ENCODE measurements around the gene CBX4.

CBX4 gene

DNA sequence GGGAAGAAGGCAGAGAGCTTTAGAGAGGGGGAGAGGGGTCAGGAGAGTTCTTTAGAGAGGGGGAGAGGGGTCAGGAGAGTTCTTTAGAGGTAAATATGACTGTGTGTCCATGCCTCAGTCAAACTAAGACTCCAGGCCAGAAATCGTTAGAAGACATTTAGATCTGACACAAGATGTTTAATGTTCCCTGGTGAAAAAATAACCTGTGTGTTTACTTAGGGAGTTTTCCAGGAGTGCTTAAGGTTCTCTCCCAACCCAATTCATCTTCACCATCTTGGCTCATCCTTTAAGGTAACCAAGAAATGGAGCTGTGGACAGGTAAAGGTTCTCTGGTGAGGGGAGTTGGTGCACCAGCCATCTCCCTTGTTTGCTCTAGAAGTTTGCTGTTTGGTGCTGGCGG, 9.8 kb downstream of the CBX4 start:
- no peak for DNase-seq (ENCODE audit: low read depth in 3 of 3)

DNA sequence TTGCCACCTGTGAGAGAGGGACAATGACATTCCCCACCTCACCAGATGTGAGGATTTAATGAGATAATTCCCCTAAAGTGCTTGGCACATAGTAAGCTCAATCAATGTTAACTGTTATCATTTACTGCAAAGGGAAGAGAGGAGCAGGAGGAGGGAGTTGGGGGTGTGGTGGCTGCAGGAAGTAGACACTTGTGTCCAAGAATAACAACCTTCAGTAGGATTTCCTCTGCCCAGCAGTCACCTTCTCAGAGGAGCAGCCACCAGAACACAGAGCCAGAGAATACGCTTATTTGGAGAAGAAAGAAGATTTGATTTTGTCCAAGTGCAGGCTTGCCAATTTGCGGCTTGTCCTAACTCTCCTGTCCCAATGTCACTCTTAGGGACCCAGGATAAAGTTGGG, 10.2 kb downstream of the CBX4 start:
- no peak for DNase-seq (ENCODE audit: low read depth in 3 of 3)

DNA sequence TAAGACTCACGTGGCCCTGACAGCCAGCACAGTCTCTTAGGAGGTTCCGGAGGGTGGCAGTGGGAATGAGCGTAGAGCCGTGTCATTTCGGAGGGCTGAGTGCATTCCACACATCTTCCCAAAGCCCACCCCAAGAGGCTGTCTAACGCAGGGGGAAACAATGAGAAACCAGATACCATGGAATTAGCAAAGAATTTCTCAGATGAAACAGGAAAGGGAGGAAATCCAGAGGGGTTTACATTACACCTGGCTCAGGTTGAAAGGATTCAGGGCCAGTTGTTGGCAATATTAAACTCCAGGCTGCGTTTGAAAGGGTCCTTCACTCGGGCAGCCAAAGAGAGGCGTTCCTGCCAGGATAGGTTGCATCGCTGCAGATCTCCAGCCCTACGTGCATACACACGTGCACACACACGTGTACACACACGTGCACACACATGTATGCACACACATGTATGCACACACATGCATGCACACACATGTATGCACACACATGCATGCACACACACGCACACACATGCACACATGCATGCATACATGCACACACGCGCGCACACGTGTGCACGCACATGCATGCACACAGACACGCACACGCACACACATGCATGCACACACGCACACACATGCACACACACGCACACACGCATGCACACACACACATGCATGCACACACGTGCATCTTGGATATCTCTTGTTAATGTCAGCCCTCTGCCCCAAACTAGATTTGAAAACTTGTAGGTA, 12.2 kb downstream of the CBX4 start:
- no peak for DNase-seq (ENCODE audit: low read depth in 3 of 3)

DNA sequence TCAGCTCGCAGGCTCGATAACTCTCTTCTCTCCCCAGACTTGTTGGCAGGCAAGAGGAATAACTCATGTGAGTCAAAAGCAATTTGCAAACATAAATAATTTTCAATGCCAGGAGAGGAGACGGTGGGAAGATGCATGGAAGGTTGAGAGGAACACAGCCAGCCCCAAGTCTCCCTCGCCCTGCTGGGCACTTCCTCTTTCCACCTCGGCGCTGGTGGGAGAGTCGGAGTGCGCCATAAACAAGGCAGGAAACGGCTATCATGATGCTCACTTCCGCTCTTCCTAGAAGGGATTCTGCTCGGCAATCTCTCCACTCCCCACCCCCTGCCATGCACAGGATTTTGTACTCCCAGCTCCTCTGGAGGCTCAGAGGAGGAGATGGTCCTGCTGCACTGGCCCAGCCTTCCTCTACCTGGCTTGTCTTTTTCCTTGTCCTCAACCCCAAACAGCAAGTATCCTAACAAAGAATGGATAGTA, 13.0 kb downstream of the CBX4 start:
- no peak for DNase-seq (ENCODE audit: low read depth in 3 of 3)

DNA sequence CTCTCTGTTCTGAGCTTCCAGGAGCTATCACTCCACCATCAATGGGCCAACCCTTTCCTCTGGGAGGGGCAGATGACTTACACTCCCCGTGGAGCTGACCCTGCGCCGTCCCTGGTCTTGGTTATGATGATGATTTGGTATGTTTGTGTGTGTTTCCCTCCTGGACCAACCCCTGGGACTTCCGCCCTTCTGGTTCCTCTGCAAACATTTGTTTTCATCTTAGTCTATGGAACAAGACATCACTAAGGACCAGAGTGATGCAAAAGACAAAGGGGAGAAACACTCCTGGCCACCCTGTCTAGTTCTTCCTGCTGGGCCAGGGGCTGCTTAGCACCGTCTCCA, 13.7 kb downstream of the CBX4 start:
- no peak for DNase-seq (ENCODE audit: low read depth in 3 of 3)

DNA sequence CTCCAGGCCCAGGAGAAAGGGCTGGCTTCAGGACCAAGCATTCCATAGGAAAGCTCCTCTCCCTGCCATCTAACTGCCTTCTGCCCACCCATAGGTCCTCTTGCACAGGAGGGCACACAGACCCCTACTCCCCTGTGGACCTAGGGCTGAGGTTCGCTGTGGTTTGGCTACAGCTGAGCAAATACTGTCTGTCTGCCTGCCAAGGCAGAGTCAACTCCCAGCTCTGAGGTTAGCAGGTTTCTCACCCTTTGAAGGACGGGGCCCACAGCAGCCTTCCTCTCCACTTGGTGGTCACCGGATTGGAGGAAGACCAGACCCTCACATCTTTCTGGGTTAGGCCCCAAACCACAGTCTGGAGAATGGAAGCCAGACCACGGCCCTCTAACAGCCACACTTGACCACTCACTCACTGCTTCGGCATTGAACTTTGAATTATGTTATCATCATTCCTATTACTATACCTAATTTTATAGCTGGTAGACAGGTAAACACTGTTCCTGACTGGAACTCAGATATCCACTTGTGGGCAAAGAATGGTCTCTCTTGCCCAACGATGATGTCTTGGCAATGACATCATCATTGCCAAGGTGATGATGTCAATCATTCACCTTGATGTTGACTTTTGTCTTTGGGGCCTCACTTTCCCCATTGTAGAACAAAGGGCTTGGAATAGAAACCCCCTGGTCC, 14.2 kb downstream of the CBX4 start:
- no peak for DNase-seq (ENCODE audit: low read depth in 3 of 3)

DNA sequence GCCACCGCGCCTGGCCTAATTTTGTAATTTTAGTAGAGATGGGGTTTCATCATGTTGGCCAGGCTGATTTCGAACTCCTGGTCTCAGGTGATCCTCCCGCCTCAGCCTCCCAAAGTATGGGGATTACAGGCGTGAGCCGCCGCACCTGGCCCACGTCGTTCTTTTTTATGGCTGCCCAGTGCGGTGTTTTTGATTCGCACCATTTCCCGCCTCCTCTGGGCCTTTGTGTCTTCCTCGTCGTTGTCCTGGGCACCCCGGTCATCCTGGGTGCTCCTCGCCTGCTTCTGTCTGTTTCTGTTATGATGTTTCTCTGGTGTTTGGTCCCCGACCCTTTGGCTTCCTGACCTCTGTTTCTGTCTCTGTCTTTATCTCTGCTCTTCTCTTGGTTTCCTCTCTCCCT, 15.0 kb downstream of the CBX4 start:
- DNase-seq (ENCODE audit: low read depth in 3 of 3) = no peak

DNA sequence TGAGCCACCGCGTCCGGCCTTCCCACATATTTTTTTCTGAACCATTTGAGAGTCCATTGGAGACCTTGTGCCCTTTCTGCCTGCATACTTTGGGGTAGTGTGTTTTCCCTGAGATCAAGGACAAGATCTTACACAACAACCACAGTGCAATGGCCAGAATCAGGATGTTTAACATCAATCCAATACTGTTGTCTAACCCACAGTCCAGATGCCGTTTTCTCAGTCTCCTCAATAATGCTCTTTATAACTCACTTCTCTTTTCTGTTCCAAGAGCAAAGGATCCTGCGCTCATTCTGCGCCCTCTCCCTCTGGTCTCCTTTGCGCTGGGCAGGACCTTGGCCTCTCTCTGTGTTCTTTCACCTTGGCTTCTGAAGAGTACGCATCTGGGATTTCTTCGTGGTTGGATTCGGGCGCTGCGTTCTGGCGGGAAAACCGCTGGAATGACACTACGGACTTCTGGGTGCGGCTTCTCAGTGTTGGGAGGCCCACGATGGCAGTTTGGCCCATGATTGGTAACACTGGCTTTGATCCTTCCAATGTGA, 16.6 kb downstream of the CBX4 start:
- no peak for DNase-seq (ENCODE audit: low read depth in 3 of 3)

DNA sequence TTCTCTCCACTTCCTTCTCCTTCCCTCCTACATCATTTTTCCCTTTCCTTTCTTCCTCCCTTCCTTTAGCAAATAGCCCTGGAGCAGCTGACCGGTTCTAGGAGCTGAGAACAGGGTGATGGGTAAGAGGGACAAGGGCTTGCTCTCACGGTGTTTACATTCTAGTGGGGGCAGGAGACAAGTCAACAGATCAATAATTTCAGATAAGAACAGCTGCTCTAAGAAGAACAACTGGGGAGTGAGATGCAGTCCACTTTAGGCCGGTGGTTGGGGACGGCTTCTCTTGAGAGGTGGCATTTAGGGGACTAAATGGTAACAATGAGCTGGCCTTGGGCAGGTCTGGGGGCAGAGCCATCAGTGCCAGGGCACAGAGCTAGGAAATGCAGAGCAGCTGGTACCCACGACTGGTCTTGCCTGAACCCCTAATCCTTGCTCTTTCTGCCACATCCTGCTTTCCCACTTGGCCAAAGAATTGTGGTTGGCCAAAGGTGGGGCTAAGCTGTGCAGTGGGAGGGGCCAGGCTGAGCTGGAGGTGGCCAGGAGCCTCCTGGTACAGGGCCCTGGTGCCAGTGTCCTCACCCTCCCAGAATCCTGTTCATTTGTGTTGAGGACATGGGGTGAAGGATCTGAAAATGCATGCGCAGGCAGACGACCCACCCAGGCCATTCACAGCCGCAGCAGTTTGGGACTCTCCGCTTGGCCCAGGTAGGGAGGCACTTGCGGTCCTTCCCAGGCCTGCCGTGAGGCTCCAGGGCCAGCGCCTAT, 17.7 kb downstream of the CBX4 start:
- DNase-seq (ENCODE audit: low read depth in 3 of 3) = no peak

DNA sequence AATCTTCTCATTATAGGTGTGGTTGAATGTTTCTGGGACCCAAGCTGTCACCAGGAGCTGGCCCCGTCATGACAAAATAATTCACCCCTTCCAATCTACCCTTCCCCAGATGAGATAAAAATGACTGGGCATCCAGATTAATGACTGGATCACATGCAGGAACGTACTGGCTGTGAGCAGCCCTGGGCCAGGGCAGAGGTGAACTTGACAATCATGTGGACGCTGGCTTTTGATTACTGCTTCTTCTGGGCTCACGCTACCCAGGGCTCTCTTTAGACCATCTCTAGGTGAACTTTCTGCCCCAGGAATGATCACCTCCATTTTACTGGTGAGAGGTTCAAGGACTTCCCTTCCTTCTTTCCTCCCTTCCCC, 18.3 kb downstream of the CBX4 start:
- no peak for DNase-seq (ENCODE audit: low read depth in 3 of 3)

DNA sequence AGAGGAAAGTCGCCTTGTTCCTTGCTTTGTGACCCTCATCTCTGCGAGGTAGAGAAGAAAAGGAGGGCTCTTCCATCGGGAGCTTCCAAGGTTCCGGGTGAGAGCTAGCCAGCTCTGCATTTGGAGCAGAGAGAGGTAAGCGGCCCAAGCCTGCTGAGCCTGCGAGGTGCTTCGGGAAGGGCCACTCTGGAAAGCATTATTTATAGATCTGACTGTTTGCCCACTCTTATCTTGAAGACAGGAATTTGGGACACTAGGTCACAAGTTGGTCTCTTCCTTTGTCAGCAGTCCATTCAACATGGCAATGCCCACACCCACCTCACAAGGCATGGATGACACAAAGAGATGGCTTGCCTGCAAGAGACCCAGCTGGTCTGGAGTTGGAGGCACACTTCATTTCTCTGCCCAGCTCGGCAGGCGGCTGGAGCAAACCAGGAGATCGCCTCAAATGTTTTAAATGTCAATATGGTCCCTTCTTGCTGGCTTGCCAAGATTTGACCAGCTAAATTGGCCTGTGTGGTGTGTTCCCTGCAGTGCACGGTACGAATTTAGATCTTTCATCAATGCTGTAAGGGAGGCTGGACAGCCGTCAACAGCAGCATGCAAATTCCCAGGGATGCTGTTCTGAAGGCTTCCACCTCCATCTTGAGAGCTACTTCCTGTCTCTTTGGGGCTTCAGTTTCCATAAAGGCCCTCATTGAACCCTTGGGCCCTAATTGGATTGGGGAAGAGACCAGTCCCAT, 19.5 kb downstream of the CBX4 start:
- no peak for DNase-seq (ENCODE audit: low read depth in 3 of 3)

DNA sequence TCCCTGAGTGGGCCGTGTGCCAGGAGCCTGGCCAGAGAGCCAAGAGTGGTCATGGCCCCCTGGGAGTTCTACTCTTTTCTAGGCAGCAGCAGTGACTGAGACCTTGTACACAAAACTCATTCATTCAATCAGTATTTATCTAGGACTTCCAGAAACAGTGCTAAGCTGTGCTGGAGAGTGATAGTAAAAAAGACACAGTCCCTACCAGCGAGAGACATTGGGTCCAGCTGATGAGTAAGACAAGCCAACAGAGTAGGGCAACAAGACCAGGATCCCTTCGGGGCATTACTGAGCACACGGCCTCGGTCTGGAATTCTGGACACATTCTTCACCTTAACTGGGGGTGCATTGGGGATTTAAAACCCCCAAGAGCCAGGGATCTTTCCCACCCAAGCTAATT, 20.2 kb downstream of the CBX4 start:
- no peak for DNase-seq (ENCODE audit: low read depth in 3 of 3)

DNA sequence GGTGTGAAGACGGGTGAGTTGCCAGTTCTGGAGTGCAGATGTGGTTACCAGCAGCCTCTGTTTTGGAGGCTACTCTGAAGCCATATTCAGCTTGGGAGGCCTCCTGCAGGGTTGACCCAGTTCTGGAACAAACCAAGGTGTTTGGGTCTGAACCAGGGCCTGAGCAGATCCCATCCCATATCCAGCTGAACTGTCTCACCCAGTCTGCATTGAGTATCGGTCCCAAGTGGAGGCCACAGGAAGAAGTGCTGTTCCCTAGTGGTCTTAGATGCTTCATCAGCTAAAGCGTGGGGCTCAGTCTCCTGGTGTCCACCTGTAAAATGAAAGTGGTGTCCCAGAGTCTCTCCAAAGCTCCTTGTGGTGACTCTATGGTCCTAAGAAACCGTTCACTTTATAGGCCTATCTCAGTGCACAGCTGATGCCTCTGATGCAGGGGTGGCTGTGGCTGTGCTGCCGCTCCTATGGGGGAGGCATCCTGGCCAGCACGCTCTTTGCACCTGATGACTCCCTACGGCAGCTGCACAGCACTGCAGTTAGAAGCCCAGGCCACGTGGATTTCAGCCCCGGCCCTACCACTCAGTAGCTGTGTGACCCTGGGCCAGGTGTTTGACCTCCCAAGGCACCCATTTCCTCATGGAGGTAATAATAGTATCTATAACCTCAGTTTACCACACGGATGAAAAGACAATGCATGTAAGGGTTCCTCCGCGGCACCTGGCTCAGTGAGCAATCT, 21.0 kb downstream of the CBX4 start:
- DNase-seq (ENCODE audit: low read depth in 3 of 3) = no peak

DNA sequence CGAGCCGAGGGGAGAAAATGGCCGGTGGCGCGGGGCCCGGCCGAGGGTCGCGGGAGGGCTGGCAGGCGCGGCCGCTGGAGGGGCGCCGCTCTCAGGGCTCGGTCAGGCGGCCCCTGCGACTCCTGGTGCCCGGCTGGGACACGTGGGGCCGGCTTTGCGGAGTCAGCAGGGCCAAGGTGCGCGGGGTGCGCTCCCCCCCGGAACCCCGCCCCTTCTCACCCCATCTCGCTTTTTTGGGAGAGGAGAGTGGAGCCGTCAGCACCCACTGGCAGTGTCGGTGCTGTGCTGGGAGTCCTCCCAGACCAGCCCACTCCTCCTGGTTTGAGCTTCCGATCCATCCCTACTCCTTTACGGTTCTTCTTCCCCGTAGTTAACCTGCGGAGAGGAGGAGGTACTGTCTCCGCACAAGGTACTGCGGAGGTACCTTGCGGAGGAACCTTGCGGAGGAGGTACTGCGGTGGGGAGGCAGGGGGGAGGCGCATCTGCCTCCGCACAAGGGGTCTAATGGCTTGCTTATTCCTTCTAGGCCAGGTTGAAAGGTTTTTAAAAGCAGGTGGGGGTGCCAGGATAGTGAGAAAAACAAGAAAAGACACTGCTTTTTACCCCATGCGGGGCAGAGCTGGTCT, 23.3 kb downstream of the CBX4 start:
- no peak for DNase-seq (ENCODE audit: low read depth in 3 of 3)

DNA sequence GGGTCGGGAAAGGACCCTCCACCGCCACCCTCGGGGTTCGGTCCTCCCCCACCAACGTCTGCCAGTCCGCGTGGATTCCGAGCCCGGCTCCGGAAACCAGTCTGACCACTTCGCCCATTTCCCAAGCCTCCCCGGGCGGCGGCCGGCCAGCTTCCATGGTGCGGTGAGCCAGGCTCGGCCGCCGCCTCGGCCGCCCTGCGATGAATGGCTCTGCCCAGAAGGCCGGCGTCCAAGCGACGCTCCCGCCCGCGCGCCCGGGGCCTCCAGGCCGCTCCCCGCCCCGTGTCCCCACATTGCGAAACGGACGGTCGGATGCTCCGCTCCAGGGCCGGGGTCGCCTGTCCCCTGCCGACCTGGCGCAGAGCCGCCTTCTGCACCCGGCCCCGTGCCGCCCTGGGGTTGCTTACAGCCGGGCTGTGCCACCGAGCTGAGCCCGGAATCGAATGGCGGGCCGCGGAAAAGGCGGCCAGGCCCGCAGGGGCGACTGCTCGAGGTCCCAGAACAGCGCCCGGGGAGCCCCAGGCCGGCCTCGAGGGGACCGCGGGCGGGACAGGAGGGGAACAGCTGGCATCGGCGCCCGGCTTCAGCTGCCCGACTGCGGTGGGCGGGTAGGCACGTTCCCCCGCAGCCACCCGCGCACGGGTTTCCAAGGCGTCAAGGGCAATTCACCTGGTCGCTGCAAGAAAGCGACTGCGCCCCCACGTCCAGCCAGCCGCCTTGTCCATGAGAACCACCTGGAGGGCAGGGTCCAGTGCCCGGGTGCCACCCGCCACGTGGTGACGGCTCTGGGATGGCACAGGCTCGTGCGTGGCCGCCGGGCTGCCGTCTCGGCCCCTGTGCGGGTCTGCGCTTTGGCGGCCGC, 24.0 kb downstream of the CBX4 start:
- DNase-seq (ENCODE audit: low read depth in 3 of 3) = no peak

DNA sequence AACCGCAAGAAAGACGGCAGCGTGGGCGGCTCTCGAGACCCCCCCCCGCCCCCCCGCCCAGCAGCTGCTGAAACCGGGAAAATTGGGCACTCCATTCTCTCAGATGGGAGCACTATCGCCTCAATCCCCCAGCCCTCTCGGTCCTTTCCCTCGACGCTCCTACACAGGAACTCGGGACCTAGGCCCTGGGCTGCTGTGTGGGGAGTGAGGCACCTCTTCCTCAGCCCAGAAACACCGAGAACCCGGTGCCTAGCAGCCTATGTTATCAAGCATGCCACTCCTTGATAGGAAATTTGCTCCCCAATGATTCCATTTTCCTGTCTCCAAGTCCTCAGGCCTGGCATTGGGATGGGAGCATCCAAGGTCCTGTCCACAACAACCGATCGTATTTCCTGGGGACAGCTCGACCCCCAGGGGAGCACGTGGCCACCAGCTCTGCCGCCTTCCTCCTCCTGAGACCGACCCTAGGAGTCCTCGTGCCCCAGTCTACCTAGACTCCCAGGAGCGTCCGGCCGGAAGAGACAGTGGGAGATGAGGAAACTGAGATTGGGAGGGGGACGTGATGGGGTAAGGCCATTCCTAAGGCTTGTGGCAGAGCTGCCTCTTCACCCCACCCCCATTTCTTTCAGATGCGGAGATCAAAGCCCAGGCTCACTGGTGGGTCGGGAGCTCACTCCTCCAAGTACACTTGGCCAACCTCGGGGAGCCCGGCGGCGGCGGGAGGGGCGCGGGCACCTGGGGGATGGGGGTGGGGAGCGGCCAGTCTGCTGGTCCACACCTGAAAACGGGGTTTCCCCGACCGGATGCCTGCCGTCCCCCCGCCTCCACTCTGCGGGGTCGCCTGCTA, 24.9 kb downstream of the CBX4 start:
- no peak for DNase-seq (ENCODE audit: low read depth in 3 of 3)

DNA sequence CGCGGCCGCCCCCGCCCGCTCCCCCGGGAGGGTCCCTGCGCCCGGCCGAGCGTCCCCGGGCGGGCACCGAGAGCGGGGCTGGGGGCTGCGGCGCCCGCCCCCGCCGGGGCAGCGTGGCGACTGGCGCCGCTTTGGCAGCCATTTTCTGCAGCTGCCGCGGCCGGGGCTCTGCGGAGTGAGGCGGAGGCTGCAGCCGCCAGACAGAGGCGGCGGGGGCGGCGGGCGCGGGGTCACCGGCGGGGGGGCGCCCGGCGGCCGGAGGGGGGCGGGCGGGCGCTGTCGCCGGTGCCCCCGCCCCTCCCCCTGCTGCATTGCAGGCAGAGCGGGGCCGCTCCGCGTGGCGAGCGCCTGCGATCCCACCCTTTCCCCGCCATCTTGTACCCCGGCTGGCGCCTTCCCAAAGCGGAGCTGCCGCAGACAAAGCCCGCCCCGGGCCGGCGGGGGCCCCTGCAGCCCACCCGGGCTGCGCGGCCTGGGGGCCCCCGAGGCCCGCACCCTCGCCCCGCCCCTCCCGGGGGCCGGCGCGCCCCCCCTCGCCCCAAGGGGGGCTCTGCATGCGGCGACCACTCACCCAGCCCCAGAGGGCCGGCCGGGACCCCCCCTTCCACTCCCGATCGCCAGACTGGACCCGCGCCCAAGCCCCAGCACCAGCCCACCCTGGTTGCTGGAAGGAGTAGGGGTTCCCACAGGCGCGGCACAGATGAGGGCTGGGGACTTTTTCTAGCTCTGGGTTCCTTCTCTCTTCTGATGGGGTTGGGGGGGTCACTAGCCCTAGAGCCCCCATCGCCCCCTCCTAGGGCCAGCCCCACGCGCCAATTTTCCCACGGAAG, 25.7 kb downstream of the CBX4 start:
- no peak for DNase-seq (ENCODE audit: low read depth in 3 of 3)

All from stimulated activated CD4-positive, alpha-beta T cell treated with anti-CD3 and anti-CD28 coated beads, TNF-alpha, amount 100 ng/mL, for 24 hours (primary cell).